ENCODE results near the gene ARHGAP24.

DNA sequence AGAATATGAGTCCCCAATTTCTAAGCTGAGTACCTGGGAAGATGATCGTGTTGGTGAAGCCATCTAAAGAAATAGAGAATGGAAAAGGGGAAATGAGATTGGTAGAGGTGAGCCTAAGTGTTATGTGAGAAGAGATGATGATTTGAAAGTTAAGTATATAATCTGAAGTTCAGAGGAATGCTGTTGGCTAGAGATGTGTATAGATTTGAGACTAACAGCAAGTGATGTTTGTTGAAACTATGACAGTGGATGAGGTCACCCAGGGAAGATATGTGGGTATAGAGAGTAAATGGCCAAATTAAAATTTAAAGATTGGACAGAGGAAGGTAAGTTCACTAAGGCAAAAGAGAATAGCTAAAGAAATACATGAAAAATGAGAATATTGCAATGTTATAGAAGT is 560.7 kb downstream of the ARHGAP24 start:
- TF ChIP-seq, protein P1, sequence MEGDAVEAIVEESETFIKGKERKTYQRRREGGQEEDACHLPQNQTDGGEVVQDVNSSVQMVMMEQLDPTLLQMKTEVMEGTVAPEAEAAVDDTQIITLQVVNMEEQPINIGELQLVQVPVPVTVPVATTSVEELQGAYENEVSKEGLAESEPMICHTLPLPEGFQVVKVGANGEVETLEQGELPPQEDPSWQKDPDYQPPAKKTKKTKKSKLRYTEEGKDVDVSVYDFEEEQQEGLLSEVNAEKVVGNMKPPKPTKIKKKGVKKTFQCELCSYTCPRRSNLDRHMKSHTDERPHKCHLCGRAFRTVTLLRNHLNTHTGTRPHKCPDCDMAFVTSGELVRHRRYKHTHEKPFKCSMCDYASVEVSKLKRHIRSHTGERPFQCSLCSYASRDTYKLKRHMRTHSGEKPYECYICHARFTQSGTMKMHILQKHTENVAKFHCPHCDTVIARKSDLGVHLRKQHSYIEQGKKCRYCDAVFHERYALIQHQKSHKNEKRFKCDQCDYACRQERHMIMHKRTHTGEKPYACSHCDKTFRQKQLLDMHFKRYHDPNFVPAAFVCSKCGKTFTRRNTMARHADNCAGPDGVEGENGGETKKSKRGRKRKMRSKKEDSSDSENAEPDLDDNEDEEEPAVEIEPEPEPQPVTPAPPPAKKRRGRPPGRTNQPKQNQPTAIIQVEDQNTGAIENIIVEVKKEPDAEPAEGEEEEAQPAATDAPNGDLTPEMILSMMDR (IDR thresholded peaks at IDR 0.05): no peak
- no peak for TF ChIP-seq POLR2A (IDR thresholded peaks at IDR 0.05)

Data from right lobe of liver (tissue), 4 donors.